B cell (primary cell): Measurements from ENCODE around the gene SHISA2.

Experiments
- CTCF ChIP-seq: fragments of 200-600 bp; IDR thresholded peaks from one replicate; pipeline ENCODE4 v1.8.0; 2022; ENCODE audit warnings: antibody characterized with exemption, mild to moderate bottlenecking
- EZH2 ChIP-seq: IDR thresholded peaks from 2 replicates; pipeline ENCODE4 v1.6.1; 2012; ENCODE audit warnings: borderline replicate concordance, low read depth, mild to moderate bottlenecking, moderate library complexity, low read length; ENCODE audit not compliant: insufficient read depth, poor library complexity, severe bottlenecking

GRCh38 chr13:26029581-26030136, 22.2 kb downstream of the SHISA2 start:
- TF ChIP-seq CTCF (no peak), EZH2 (no peak)
